Body of pancreas (tissue), 4 donors: ENCODE measurements around the gene REPIN1. TPM values are rescaled to one million over a fixed set of nuclear protein-coding genes. Genes with fewer than 3 reads are reported as not detected.

Source experiments
- ATAC-seq: fragments of 150-250 bp; one replicate; pipeline ENCODE4 v1.9.1; 2016
- DNase-seq, 4 donors: peaks; one replicate each; pipeline ENCODE4 v3.0.0-alpha.2; 2019
- H3K27ac ChIP-seq, 4 donors: fragments of 200-600 bp; sonication (generic); 1 replicate in 3 of 4; 2 replicates in 1 of 4; pipeline versions ENCODE4 v1.5.1 to v1.6.1; 2016 to 2019; ENCODE audit warnings: mild to moderate bottlenecking in 1 of 4, mixed read lengths in 1 of 4, moderate library complexity in 1 of 4
- H3K27me3 ChIP-seq, 2 donors: fragments of 200-600 bp; sonication (generic); one replicate each; pipeline ENCODE4 v1.6.0; 2016; ENCODE audit warnings: mild to moderate bottlenecking in 1 of 2
- H3K36me3 ChIP-seq, 2 donors: fragments of 200-600 bp; sonication (generic); replicated peaks in 1 of 2; 2 replicates each; pipeline ENCODE4 v1.5.1; 2016; ENCODE audit warnings: low read depth in 2 of 2; ENCODE audit not compliant: insufficient read depth in 1 of 2
- H3K4me1 ChIP-seq: fragments of 200-600 bp; sonication (generic); one replicate; pipeline ENCODE4 v1.6.0; 2016
- H3K4me3 ChIP-seq, 2 donors: fragments of 200-600 bp; sonication (generic); 1 replicate in 1 of 2; 2 replicates in 1 of 2; pipeline ENCODE4 v1.5.1; 2016 to 2019
- H3K9me3 ChIP-seq, 3 donors: fragments of 200-600 bp; sonication (generic); 1 replicate in 2 of 3; 2 replicates in 1 of 3; pipeline ENCODE4 v1.5.1; 2016
- POLR2A ChIP-seq, 3 donors: fragments of 450-650 bp; IDR thresholded peaks; one replicate each; pipeline ENCODE4 v1.6.1; 2016; ENCODE audit warnings: antibody characterized with exemption in 3 of 3, mild to moderate bottlenecking in 2 of 3
- WGBS, 2 donors: methylation state at CpG; one replicate each; pipeline ENCODE4 v1.1.5; 2017; 5-methylcytosine and 5-hydroxymethylcytosine counted together
- intact Hi-C: fragments of 100-400 bp; cut with DNase I; formaldehyde crosslinking; loops from one replicate; pipeline ENCODE4 v1.15.1; 2023
- total RNA-seq, 2 donors: library from RNA; depleted of rRNA; stranded (reverse); fragments of >200 nt; gene quantifications; one replicate each; pipeline ENCODE4 v1.1.0, GENCODE V29; 2016
- TF ChIP-seq, protein P1 (sequence below), 7 experiments: fragments of 450-650 bp in 4 of 7; fragments of 200-600 bp in 3 of 7; sonication (generic) in 3 of 7; IDR thresholded peaks; one replicate each; pipeline ENCODE4 v1.5.1; 2016 to 2019; ENCODE audit warnings: antibody characterized with exemption in 7 of 7

Gene REPIN1
- total RNA-seq, 2 donors from 2014 or later = 77.0 to 117 TPM

DNA sequence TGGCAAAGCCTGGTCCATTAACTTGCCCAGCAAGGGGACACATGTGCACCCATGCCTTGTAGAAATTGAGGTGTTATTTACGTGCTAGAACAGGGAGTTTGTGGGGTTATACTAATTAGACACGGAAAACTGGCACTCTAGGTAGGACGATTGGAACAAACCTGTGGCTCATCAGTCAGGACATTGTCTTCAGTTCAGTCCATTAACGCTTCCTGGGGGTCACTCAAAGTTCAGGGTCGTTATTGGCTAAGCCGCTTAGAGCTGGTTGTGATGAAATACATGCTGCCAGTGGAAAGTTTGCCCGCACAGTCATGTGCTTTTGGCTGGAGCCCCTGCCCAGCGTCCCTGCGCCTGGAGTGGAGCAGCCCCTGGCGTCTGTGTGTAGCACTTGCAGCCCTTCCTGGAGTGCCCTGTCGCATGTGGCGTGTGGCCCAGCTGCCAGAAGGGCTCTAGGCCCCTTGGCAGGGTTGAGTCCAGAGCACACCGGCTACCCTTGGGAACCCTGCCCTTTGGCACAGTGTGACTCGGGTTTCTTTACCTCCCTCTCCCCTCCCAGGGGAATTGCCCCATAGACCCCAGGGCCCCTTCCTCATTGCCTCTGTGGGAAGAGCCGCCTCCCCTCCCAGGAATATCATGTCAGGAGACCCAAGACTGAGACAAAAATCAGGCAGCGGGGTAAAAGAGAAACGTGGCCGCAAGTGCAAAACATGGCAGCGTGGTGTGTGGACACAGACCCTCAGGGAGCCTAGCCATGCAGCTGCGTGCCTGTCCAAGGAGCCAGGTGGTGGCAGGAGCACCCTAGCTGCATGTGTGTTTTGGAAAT is 20.3 kb downstream of the REPIN1 start:
- TF ChIP-seq, protein P1, sequence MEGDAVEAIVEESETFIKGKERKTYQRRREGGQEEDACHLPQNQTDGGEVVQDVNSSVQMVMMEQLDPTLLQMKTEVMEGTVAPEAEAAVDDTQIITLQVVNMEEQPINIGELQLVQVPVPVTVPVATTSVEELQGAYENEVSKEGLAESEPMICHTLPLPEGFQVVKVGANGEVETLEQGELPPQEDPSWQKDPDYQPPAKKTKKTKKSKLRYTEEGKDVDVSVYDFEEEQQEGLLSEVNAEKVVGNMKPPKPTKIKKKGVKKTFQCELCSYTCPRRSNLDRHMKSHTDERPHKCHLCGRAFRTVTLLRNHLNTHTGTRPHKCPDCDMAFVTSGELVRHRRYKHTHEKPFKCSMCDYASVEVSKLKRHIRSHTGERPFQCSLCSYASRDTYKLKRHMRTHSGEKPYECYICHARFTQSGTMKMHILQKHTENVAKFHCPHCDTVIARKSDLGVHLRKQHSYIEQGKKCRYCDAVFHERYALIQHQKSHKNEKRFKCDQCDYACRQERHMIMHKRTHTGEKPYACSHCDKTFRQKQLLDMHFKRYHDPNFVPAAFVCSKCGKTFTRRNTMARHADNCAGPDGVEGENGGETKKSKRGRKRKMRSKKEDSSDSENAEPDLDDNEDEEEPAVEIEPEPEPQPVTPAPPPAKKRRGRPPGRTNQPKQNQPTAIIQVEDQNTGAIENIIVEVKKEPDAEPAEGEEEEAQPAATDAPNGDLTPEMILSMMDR (IDR thresholded peaks at IDR 0.05) = peak; percentile 78 to 99 (median 99)
- TF ChIP-seq POLR2A (IDR thresholded peaks at IDR 0.05) = no peak
- ATAC-seq (peak; percentile 99), DNase-seq (peak; percentile 90 to 96 (median 96))
- 13 to 31% methylated on average over 5 to 20 of the region's 20 CpGs for WGBS, 2 donors
- intact Hi-C loops = no loop called here
- Histone ChIP-seq H3K4me3 (no peak overlapping the region), H3K4me1 (peaks cover 22% of the 10 kb centered on the region), H3K27ac (peak overlapping the region; percentile 58 to 74 (median 70)), H3K36me3 (no peaks in the 10 kb centered on the region), H3K9me3 (no peaks in the 10 kb centered on the region), H3K27me3 (no peaks in the 10 kb centered on the region)

DNA sequence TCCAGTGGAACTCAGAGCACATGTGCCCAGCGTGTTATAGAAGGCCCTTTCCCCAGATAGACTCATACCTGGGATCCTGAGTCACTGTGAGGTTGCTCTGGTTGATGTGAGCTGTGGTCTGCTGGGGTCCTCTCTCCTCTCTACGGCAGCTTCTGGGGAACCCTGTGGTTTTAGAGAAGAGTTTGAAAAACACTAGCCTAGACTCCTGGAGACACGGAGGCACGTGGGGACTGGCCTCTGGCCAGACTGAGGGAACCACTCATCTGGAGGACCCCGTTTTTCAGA is 20.9 kb downstream of the REPIN1 start:
- no peak overlapping the region for H3K4me3 ChIP-seq
- TF ChIP-seq, protein P1 (IDR thresholded peaks at IDR 0.05) = no peak
- no peak for TF ChIP-seq POLR2A (IDR thresholded peaks at IDR 0.05)
- WGBS, 2 donors = 61 to 68% methylated on average over 4 to 5 of the region's 5 CpGs
- no peaks in the 10 kb centered on the region for H3K27me3 ChIP-seq
- intact Hi-C loops = no loop called here
- H3K4me1 ChIP-seq = peaks cover 18% of the 10 kb centered on the region
- H3K36me3 ChIP-seq = no peaks in the 10 kb centered on the region
- ATAC-seq (peak; percentile 1), DNase-seq (no peak)
- H3K9me3 ChIP-seq = no peaks in the 10 kb centered on the region
- H3K27ac ChIP-seq = peak overlapping the region; percentile 58 to 74 (median 70)

DNA sequence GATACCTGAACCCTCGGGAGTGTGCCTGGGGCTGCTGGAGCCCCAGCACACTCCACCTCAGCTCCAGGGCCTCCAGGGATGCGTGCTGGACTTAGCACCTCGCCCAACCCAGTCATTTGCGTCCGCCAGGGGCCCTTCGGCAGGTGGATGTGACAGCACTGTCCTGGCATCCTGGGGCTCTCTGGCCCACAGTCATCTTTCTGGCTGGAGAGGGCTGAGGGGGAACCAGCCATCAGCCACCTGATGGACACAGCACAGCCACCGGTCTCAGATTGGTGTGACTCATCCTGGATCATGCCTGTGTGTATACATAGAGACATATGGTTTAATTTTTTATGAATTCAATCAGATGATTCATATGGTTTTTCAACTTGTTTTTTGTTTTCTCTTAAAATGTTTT is 21.6 kb downstream of the REPIN1 start:
- Histone ChIP-seq H3K4me1 (peaks cover 18% of the 10 kb centered on the region), H3K36me3 (no peaks in the 10 kb centered on the region), H3K4me3 (no peak overlapping the region), H3K27ac (peak overlapping the region in 1 of 4 donors; percentile 1), H3K27me3 (no peaks in the 10 kb centered on the region), H3K9me3 (no peaks in the 10 kb centered on the region)
- no peak for ATAC-seq
- intact Hi-C loops = no loop called here
- DNase-seq = no peak
- 88 to 93% methylated on average over 6 to 7 of the region's 7 CpGs for whole genome bisulfite sequencing, 2 donors
- TF ChIP-seq, protein P1 (IDR thresholded peaks at IDR 0.05) = no peak
- no peak for TF ChIP-seq POLR2A (IDR thresholded peaks at IDR 0.05)

DNA sequence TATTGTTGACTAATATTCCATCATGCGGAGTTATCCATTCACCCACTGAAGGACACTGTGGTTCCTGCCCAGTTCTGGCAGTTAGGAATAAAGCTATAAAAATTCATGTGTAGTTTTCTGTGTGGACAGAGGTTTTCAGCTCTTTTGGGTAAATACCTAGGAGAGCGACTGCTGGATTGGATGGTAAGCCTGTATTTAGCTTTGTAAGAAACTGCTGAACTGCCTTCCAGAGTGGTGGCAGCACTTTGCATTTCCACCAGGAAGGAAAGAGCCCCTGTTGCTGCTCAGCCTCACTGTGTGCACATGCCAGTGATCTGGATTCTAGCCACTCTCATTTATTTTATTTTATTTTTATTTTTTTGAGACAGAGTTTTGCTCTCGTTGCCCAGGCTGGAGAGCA is 24.7 kb downstream of the REPIN1 start:
- intact Hi-C loops = no loop called here
- H3K36me3 ChIP-seq = peaks cover 0 to 3% of the 10 kb centered on the region in 2 donors
- H3K27me3 ChIP-seq = no peaks in the 10 kb centered on the region
- H3K9me3 ChIP-seq = no peaks in the 10 kb centered on the region
- DNase-seq (no peak), ATAC-seq (no peak)
- H3K27ac ChIP-seq = peak overlapping the region in 3 of 4 donors; percentile 10 to 58 (median 23)
- no peak overlapping the region for H3K4me3 ChIP-seq
- WGBS, 2 donors = 55 to 56% methylated on average over 3 of the region's 3 CpGs
- peaks cover 16% of the 10 kb centered on the region for H3K4me1 ChIP-seq
- TF ChIP-seq POLR2A (IDR thresholded peaks at IDR 0.05) = no peak
- TF ChIP-seq, protein P1 (IDR thresholded peaks at IDR 0.05) = no peak

DNA sequence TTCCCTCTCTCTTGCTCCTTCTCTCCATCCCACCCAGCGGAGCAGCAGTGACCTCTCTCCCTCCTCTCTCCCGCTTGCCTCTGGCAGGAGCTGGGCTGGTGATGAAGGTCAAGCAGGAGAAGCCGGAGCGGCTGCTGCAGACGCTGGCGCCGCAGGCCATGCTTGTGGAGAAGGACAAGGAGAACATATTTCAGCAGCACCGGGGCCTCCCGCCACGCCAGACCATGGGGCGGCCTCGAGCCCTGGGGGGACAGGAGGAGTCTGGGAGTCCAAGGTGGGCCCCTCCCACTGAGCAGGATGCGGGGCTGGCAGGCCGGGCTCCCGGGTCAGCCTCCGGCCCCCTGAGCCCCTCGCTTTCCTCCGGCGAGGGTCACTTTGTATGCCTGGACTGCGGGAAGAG is 27.8 kb downstream of the REPIN1 start:
- intact Hi-C loops = no loop called here
- no peak overlapping the region for H3K27ac ChIP-seq
- H3K9me3 ChIP-seq = no peaks in the 10 kb centered on the region
- WGBS, 2 donors = 89 to 95% methylated on average over 10 to 20 of the region's 20 CpGs
- H3K36me3 ChIP-seq = peaks cover 0 to 3% of the 10 kb centered on the region in 2 donors
- ATAC-seq (no peak), DNase-seq (no peak)
- no peak overlapping the region for H3K4me3 ChIP-seq
- H3K27me3 ChIP-seq = no peaks in the 10 kb centered on the region
- H3K4me1 ChIP-seq = peaks cover 17% of the 10 kb centered on the region
- TF ChIP-seq POLR2A (IDR thresholded peaks at IDR 0.05) = no peak
